ENCODE results near the gene SHROOM3. TPM values are rescaled to one million over a fixed set of nuclear protein-coding genes. Genes with fewer than 3 reads are reported as not detected.

SHROOM3 gene
- total and polyA plus RNA-seq, 2 donors (not counting 3 experiments of a cell fraction or from before 2014, with no cell fraction given): 2.7 to 6.7 TPM

DNA sequence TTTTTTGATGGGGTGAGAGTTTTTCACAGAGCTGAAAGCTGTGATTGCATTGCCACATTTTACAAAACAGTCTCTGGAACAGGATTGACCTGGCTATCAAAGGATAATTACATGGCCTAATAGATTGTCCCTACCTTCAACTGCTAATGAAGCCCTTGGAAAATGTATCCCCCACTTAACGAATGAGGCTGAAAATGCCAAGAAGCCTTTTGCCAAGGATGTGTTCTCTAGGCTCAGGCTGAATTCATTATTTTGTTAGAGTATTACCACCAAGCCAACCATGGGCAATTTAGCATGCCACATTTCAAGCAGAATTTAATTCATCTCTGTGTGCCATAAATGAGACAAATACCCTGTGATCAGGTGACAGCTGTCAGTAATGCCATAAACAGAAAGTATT is 35.5 kb downstream of the SHROOM3 start:
- BruUV-seq (replicated peaks): no TSS peak
- Histone ChIP-seq H3K9me3 (replicated peaks; ENCODE audit: control insufficient read depth, insufficient read depth, low read length) (no peaks in the 10 kb centered on the region), H3K9me1 (replicated peaks; ENCODE audit: control insufficient read depth, extremely low read depth, insufficient read depth, low read length) (no peaks in the 10 kb centered on the region), H3K27ac (ENCODE audit: insufficient read depth, low read depth, low read length) (no peak overlapping the region), H3K79me2 (ENCODE audit: control insufficient read depth, insufficient read depth, low read length) (no peaks in the 10 kb centered on the region), H3K36me3 (ENCODE audit: control insufficient read depth in 2 of 2, extremely low read depth in 1 of 2, insufficient read depth in 2 of 2, low read length in 2 of 2) (no peaks in the 10 kb centered on the region), H3K9ac (replicated peaks; ENCODE audit: extremely low read depth, insufficient read depth, low read length) (no peak overlapping the region), H2AFZ (ENCODE audit: low read depth, low read length) (no peak overlapping the region), H3K4me2 (ENCODE audit: insufficient read depth, low read length) (no peak overlapping the region), H4K20me1 (replicated peaks; ENCODE audit: control insufficient read depth, extremely low read depth, insufficient read depth, low read length) (no peaks in the 10 kb centered on the region), H3K4me3 (replicated peaks in 1 of 3; ENCODE audit: insufficient read depth in 1 of 3, low read depth in 1 of 3, low read length in 3 of 3) (no peak overlapping the region), H3K27me3 (ENCODE audit: control insufficient read depth in 2 of 2, insufficient read depth in 2 of 2, low read length in 2 of 2) (peaks cover 7 to 9% of the 10 kb centered on the region in 2 experiments), H3K4me1 (ENCODE audit: control insufficient read depth, extremely low read depth, insufficient read depth, low read length) (no peaks in the 10 kb centered on the region)
- dilution Hi-C loops (cut with MboI; ENCODE audit: extremely low pct_ligation_motif_present, low sequenced_read_pairs): no loop called here
- DNase-seq (ENCODE audit: low read depth, low spot score) (no peak), FAIRE-seq (no peak)
- CTCF ChIA-PET: interaction anchor here (0.7 to 1.5 kb wide), 3 partner anchors 10 to 41 kb away, joined by 3 to 4 read pairs (median 3); no protein-coding TSS in a partner anchor
- intact Hi-C loops (cut with micrococcal nuclease): no loop called here
- POLR2A ChIA-PET: no interaction called here
- TF ChIP-seq GATA2 (IDR thresholded peaks at IDR 0.05; ENCODE audit: insufficient read depth, insufficient read length, low read depth, low read length) (no peak), MYC (IDR thresholded peaks at IDR 0.05; ENCODE audit: low read depth, low read length) (no peak), FOS (IDR thresholded peaks at IDR 0.05; ENCODE audit: borderline replicate concordance, insufficient read depth, low read length) (no peak), EZH2 (IDR thresholded peaks at IDR 0.05; ENCODE audit: borderline replicate concordance, low read depth, low read length, severe bottlenecking) (no peak)

DNA sequence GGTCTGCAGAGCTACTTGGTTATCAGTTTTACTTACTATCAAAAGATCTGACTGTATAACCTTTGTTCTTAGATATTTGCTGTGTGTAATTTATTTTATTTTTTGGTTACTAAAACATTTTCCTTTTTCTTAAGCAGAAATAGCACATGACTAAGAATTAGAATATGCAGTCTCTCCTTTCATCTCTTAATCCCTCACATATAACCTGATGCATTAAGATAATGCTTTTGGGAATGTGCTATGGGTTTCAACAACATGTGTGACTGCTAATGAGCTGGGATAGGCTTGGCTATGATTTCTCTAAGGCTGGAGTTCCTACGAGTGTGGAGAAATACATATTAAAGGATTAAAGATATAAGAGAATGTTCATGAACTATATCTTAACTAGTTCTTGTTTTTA is 41.5 kb downstream of the SHROOM3 start:
- ChIA-PET POLR2A (no interaction called here), CTCF (interaction anchor here (1.4 to 2.0 kb wide), 3 partner anchors 26 to 45 kb away, joined by 5 read pairs; no protein-coding TSS in a partner anchor)
- intact Hi-C loops (cut with micrococcal nuclease) (no loop called here), dilution Hi-C loops (cut with MboI; ENCODE audit: extremely low pct_ligation_motif_present, low sequenced_read_pairs) (no loop called here)
- Histone ChIP-seq H3K4me1 (ENCODE audit: control insufficient read depth, extremely low read depth, insufficient read depth, low read length) (no peaks in the 10 kb centered on the region), H3K36me3 (ENCODE audit: control insufficient read depth in 2 of 2, extremely low read depth in 1 of 2, insufficient read depth in 2 of 2, low read length in 2 of 2) (no peaks in the 10 kb centered on the region), H3K27ac (ENCODE audit: insufficient read depth, low read depth, low read length) (no peak overlapping the region), H2AFZ (ENCODE audit: low read depth, low read length) (no peak overlapping the region), H3K9ac (replicated peaks; ENCODE audit: extremely low read depth, insufficient read depth, low read length) (no peak overlapping the region), H3K27me3 (ENCODE audit: control insufficient read depth in 2 of 2, insufficient read depth in 2 of 2, low read length in 2 of 2) (peaks cover 4 to 8% of the 10 kb centered on the region in 2 experiments), H3K9me1 (replicated peaks; ENCODE audit: control insufficient read depth, extremely low read depth, insufficient read depth, low read length) (no peaks in the 10 kb centered on the region), H4K20me1 (replicated peaks; ENCODE audit: control insufficient read depth, extremely low read depth, insufficient read depth, low read length) (no peaks in the 10 kb centered on the region), H3K79me2 (ENCODE audit: control insufficient read depth, insufficient read depth, low read length) (no peaks in the 10 kb centered on the region), H3K4me2 (ENCODE audit: insufficient read depth, low read length) (no peak overlapping the region), H3K9me3 (replicated peaks; ENCODE audit: control insufficient read depth, insufficient read depth, low read length) (no peaks in the 10 kb centered on the region), H3K4me3 (replicated peaks in 1 of 3; ENCODE audit: insufficient read depth in 1 of 3, low read depth in 1 of 3, low read length in 3 of 3) (no peak overlapping the region)
- no peak for FAIRE-seq
- BruUV-seq (replicated peaks): no TSS peak
- no peak for DNase-seq (ENCODE audit: low read depth, low spot score)
- TF ChIP-seq GATA2 (IDR thresholded peaks at IDR 0.05; ENCODE audit: insufficient read depth, insufficient read length, low read depth, low read length) (no peak), EZH2 (IDR thresholded peaks at IDR 0.05; ENCODE audit: borderline replicate concordance, low read depth, low read length, severe bottlenecking) (no peak), MYC (IDR thresholded peaks at IDR 0.05; ENCODE audit: low read depth, low read length) (no peak), FOS (IDR thresholded peaks at IDR 0.05; ENCODE audit: borderline replicate concordance, insufficient read depth, low read length) (no peak), POLR2AphosphoS5 (IDR thresholded peaks at IDR 0.05; ENCODE audit: insufficient read depth, low read depth, low read length) (no peak), JUN (IDR thresholded peaks at IDR 0.05; ENCODE audit: borderline replicate concordance, insufficient read depth, insufficient read length, low read depth) (no peak), POLR2A (IDR thresholded peaks at IDR 0.05; ENCODE audit: low read depth, low read length) (no peak)
- TF ChIP-seq, protein P1, sequence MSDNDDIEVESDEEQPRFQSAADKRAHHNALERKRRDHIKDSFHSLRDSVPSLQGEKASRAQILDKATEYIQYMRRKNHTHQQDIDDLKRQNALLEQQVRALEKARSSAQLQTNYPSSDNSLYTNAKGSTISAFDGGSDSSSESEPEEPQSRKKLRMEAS (IDR thresholded peaks at IDR 0.05; ENCODE audit: insufficient read depth, insufficient read length): no peak
- TF ChIP-seq, protein P2, sequence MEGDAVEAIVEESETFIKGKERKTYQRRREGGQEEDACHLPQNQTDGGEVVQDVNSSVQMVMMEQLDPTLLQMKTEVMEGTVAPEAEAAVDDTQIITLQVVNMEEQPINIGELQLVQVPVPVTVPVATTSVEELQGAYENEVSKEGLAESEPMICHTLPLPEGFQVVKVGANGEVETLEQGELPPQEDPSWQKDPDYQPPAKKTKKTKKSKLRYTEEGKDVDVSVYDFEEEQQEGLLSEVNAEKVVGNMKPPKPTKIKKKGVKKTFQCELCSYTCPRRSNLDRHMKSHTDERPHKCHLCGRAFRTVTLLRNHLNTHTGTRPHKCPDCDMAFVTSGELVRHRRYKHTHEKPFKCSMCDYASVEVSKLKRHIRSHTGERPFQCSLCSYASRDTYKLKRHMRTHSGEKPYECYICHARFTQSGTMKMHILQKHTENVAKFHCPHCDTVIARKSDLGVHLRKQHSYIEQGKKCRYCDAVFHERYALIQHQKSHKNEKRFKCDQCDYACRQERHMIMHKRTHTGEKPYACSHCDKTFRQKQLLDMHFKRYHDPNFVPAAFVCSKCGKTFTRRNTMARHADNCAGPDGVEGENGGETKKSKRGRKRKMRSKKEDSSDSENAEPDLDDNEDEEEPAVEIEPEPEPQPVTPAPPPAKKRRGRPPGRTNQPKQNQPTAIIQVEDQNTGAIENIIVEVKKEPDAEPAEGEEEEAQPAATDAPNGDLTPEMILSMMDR (IDR thresholded peaks at IDR 0.05; ENCODE audit: extremely low read depth in 1 of 2, insufficient read depth in 1 of 2, low read depth in 1 of 2, low read length in 2 of 2): no peak

Data from endothelial cell of umbilical vein (primary cell).